Activated B cell treated with CpG ODN at 0.5 μM for 24 hours (primary cell): ENCODE results near the gene SH2D3A. TPM values are rescaled to one million over a fixed set of nuclear protein-coding genes. Genes with fewer than 3 reads are reported as not detected.
A peak's percentile ranks its signal among the peaks of the same experiment; 100 is the strongest.

Experiments
- ATAC-seq: fragments of 200-7000 bp; cut with Tn5 transposase; one replicate; pipeline ENCODE4 v1.10.0; 2021; ENCODE audit warnings: low read depth, mild to moderate bottlenecking, moderate library complexity
- CTCF ChIA-PET: fragments of 350-600 bp; sonication (Branson Sonifier 250); formaldehyde crosslinking; loops from one replicate; lab custom pipeline; 2021; ENCODE audit warnings: antibody characterized with exemption; lab: Charles Lee
- POLR2A ChIA-PET: fragments of 350-600 bp; sonication (Branson Sonifier 250); formaldehyde crosslinking; loops from one replicate; lab custom pipeline; 2021; ENCODE audit warnings: antibody characterized with exemption; lab: Charles Lee
- DNase-seq: peaks from one replicate; pipeline ENCODE4 v3.0.0; 2022
- H3K27ac Mint-ChIP-seq: one replicate; pipeline ENCODE4 v1.8.0; 2020; ENCODE audit warnings: mixed read lengths
- H3K27me3 Mint-ChIP-seq: one replicate; pipeline ENCODE4 v1.8.0; 2021; ENCODE audit warnings: mixed read lengths
- H3K36me3 Mint-ChIP-seq: one replicate; pipeline ENCODE4 v1.8.0; 2021; ENCODE audit warnings: low read depth, mixed read lengths
- H3K4me1 Mint-ChIP-seq: one replicate; pipeline ENCODE4 v1.8.0; 2021; ENCODE audit warnings: mixed read lengths
- H3K4me3 Mint-ChIP-seq: one replicate; pipeline ENCODE4 v1.8.0; 2020; ENCODE audit warnings: mild to moderate bottlenecking, mixed read lengths
- H3K9me3 Mint-ChIP-seq: one replicate; pipeline ENCODE4 v1.8.0; 2020; ENCODE audit warnings: mixed read lengths
- CTCF ChIP-seq: fragments of 200-600 bp; IDR thresholded peaks from one replicate; pipeline ENCODE4 v1.8.0; 2022; ENCODE audit warnings: antibody characterized with exemption, mild to moderate bottlenecking
- intact Hi-C: fragments of 100-400 bp; cut with micrococcal nuclease; formaldehyde crosslinking; loops from one replicate; pipeline ENCODE4 v1.15.1; 2024
- total RNA-seq: library from RNA; stranded (reverse); gene quantifications from 2 replicates; pipeline ENCODE4 v1.2.3, GENCODE V29; 2022

SH2D3A gene
- total RNA-seq, 1 donor from 2014 or later, result 22.6 TPM

- intact Hi-C loops, result loop anchor here (5.0 kb wide), 2 partner anchors 382 to 472 kb away; partner anchors contain the start of gene ALKBH7
- Mint-ChIP-seq H3K4me3 (no peak overlapping the region), H3K27ac (no peak overlapping the region), H3K27me3 (no peaks in the 10 kb centered on the region), H3K9me3 (no peaks in the 10 kb centered on the region), H3K36me3 (peaks cover 50% of the 10 kb centered on the region), H3K4me1 (peaks cover 35% of the 10 kb centered on the region)
- ChIA-PET CTCF (interaction anchor here (1.7 kb wide), 1 partner anchor 238 kb away, joined by 4 read pairs; no protein-coding TSS in a partner anchor), POLR2A (interaction anchor here (1.2 to 2.6 kb wide), 6 partner anchors 9 to 110 kb away, joined by 3 to 25 read pairs (median 10); partner anchors contain the start of genes TRIP10 and VAV1)
- no peak for TF ChIP-seq CTCF
- DNase-seq, result no peak
- no peak for ATAC-seq
Observed at GRCh38 chr19:6754136-6754535, 13.1 kb downstream of the SH2D3A start.

GRCh38 chr19:6753178-6754031, 13.8 kb downstream of the SH2D3A start:
- ChIA-PET POLR2A (interaction anchor here (0.9 to 2.6 kb wide), 11 partner anchors 10 to 237 kb away, joined by 3 to 25 read pairs (median 3); partner anchors contain the start of genes TRIP10 and VAV1), CTCF (interaction anchor here (1.0 to 2.4 kb wide), 4 partner anchors 15 to 237 kb away, joined by 3 to 12 read pairs (median 4); no protein-coding TSS in a partner anchor)
- H3K9me3 Mint-ChIP-seq, result no peaks in the 10 kb centered on the region
- peak overlapping the region; percentile 82 for H3K27ac Mint-ChIP-seq
- TF ChIP-seq CTCF, result no peak
- peaks cover 33% of the 10 kb centered on the region for H3K4me1 Mint-ChIP-seq
- intact Hi-C loops, result loop anchor here (1.0 to 5.0 kb wide), 9 partner anchors 14 to 471 kb away; partner anchors contain the start of genes ALKBH7, SH2D3A, TRIP10 and VAV1
- ATAC-seq (peak; percentile 93), DNase-seq (peak; percentile 91)
- peaks cover 52% of the 10 kb centered on the region for H3K36me3 Mint-ChIP-seq
- no peaks in the 10 kb centered on the region for H3K27me3 Mint-ChIP-seq
- H3K4me3 Mint-ChIP-seq, result peak overlapping the region; percentile 87

GRCh38 chr19:6752256-6753177, 14.7 kb downstream of the SH2D3A start:
- no peak for ATAC-seq
- DNase-seq, result no peak
- Mint-ChIP-seq H3K4me1 (peaks cover 29% of the 10 kb centered on the region), H3K36me3 (peaks cover 57% of the 10 kb centered on the region), H3K27ac (peak overlapping the region; percentile 82), H3K4me3 (peak overlapping the region; percentile 87), H3K9me3 (no peaks in the 10 kb centered on the region), H3K27me3 (no peaks in the 10 kb centered on the region)
- TF ChIP-seq CTCF, result no peak
- POLR2A ChIA-PET, result interaction anchor here (1.0 to 2.6 kb wide), 11 partner anchors 9 to 236 kb away, joined by 3 to 25 read pairs (median 3); partner anchors contain the start of genes TRIP10 and VAV1
- CTCF ChIA-PET, result interaction anchor here (1.0 to 2.4 kb wide), 3 partner anchors 14 to 51 kb away, joined by 3 to 12 read pairs (median 4); no protein-coding TSS in a partner anchor
- intact Hi-C loops, result loop anchor here (1.0 to 5.0 kb wide), 9 partner anchors 13 to 470 kb away; partner anchors contain the start of genes ALKBH7, SH2D3A, TRIP10 and VAV1

- ChIA-PET CTCF (no interaction called here), POLR2A (interaction anchor here (0.5 to 1.0 kb wide), 2 partner anchors 13 to 52 kb away, joined by 4 read pairs; no protein-coding TSS in a partner anchor)
- peaks cover 69% of the 10 kb centered on the region for H3K36me3 Mint-ChIP-seq
- H3K27ac Mint-ChIP-seq, result no peak overlapping the region
- DNase-seq (no peak), ATAC-seq (no peak)
- peaks cover 20% of the 10 kb centered on the region for H3K4me1 Mint-ChIP-seq
- no peak for TF ChIP-seq CTCF
- intact Hi-C loops, result loop anchor here (5.0 kb wide), 2 partner anchors 379 to 469 kb away; partner anchors contain the start of gene ALKBH7
- no peaks in the 10 kb centered on the region for H3K9me3 Mint-ChIP-seq
- no peaks in the 10 kb centered on the region for H3K27me3 Mint-ChIP-seq
- no peak overlapping the region for H3K4me3 Mint-ChIP-seq
Observed at GRCh38 chr19:6751189-6751588, 16.0 kb downstream of the SH2D3A start.
